ENCODE data around the gene SYK.

DNA sequence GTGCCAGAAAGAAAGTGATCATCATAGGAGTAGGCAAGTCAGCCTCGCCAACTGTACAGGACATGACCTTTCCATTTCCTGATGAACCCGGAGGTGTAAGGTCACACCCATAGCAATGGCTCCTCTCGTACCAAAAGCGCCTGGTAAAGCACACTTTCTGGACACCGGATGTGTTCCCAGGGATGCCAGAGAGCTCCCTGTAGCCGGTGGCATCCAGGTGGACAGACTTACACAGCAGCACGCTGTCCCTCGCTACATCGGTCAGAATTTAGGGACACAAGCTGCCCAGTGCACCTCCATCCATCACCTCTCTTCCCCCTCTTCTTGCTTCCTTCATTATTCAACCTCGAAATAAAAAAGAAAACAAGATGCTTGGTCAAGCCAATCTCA lies 105.4 kb downstream of the SYK start:
- TF ChIP-seq, protein P1, sequence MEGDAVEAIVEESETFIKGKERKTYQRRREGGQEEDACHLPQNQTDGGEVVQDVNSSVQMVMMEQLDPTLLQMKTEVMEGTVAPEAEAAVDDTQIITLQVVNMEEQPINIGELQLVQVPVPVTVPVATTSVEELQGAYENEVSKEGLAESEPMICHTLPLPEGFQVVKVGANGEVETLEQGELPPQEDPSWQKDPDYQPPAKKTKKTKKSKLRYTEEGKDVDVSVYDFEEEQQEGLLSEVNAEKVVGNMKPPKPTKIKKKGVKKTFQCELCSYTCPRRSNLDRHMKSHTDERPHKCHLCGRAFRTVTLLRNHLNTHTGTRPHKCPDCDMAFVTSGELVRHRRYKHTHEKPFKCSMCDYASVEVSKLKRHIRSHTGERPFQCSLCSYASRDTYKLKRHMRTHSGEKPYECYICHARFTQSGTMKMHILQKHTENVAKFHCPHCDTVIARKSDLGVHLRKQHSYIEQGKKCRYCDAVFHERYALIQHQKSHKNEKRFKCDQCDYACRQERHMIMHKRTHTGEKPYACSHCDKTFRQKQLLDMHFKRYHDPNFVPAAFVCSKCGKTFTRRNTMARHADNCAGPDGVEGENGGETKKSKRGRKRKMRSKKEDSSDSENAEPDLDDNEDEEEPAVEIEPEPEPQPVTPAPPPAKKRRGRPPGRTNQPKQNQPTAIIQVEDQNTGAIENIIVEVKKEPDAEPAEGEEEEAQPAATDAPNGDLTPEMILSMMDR (IDR thresholded peaks at IDR 0.05): no peak
- TF ChIP-seq POLR2A (IDR thresholded peaks at IDR 0.05): no peak
